GM21423 (cell line): ENCODE data around the gene NR5A2.

Experiments
- ATAC-seq: cut with Tn5 transposase; IDR thresholded peaks from one replicate; pipeline ENCODE4 v1.9.1; 2021; ENCODE audit warnings: mild to moderate bottlenecking, moderate library complexity; ENCODE audit not compliant: unreplicated experiment

The NR5A2 gene

GRCh38 chr1:200062143-200062542 is 34.6 kb downstream of the NR5A2 start:
- no peak for ATAC-seq

- no peak for ATAC-seq
Measured at GRCh38 chr1:200072636-200073285, 45.3 kb downstream of the NR5A2 start.

GRCh38 chr1:200073286-200073637 is 45.8 kb downstream of the NR5A2 start:
- ATAC-seq, result no peak

- no peak for ATAC-seq
Measured at GRCh38 chr1:200075522-200075921, 48.0 kb downstream of the NR5A2 start.

- no peak for ATAC-seq
Measured at GRCh38 chr1:200075938-200076546, 48.5 kb downstream of the NR5A2 start.

- no peak for ATAC-seq
Measured at GRCh38 chr1:200079232-200079940, 51.9 kb downstream of the NR5A2 start.

GRCh38 chr1:200081151-200081968 is 53.9 kb downstream of the NR5A2 start:
- no peak for ATAC-seq

GRCh38 chr1:200081969-200082245 is 54.4 kb downstream of the NR5A2 start:
- no peak for ATAC-seq

GRCh38 chr1:200082329-200082728 is 54.8 kb downstream of the NR5A2 start:
- no peak for ATAC-seq

- ATAC-seq, result no peak
Measured at GRCh38 chr1:200090252-200091159, 63.0 kb downstream of the NR5A2 start.

- ATAC-seq, result no peak
Measured at GRCh38 chr1:200095057-200095577, 67.6 kb downstream of the NR5A2 start.

- no peak for ATAC-seq
Measured at GRCh38 chr1:200096774-200097173, 69.3 kb downstream of the NR5A2 start.

- ATAC-seq, result no peak
Measured at GRCh38 chr1:200099040-200099439, 71.5 kb downstream of the NR5A2 start.

GRCh38 chr1:200103966-200104583 is 76.6 kb downstream of the NR5A2 start:
- ATAC-seq, result no peak

- ATAC-seq, result no peak
Measured at GRCh38 chr1:200107004-200107470, 79.5 kb downstream of the NR5A2 start.

- ATAC-seq, result no peak
Measured at GRCh38 chr1:200108659-200109058, 81.1 kb downstream of the NR5A2 start.

- no peak for ATAC-seq
Measured at GRCh38 chr1:200112290-200112689, 84.8 kb downstream of the NR5A2 start.

GRCh38 chr1:200115532-200115931 is 88.0 kb downstream of the NR5A2 start:
- ATAC-seq, result no peak

GRCh38 chr1:200116324-200116723 is 88.8 kb downstream of the NR5A2 start:
- ATAC-seq, result no peak
